Fibroblast of gingiva (primary cell): ENCODE measurements around the gene KRTAP10-5.
"Not testable (repeated sequence)": the region's sequence is repeated elsewhere in the genome, so short reads cannot be mapped to it uniquely, and the experiment has no call there.

Source experiments
- DNase-seq: peaks from one replicate; pipeline ENCODE4 v3.0.0-alpha.2; 2011; ENCODE audit warnings: low read depth

The KRTAP10-5 gene

DNA sequence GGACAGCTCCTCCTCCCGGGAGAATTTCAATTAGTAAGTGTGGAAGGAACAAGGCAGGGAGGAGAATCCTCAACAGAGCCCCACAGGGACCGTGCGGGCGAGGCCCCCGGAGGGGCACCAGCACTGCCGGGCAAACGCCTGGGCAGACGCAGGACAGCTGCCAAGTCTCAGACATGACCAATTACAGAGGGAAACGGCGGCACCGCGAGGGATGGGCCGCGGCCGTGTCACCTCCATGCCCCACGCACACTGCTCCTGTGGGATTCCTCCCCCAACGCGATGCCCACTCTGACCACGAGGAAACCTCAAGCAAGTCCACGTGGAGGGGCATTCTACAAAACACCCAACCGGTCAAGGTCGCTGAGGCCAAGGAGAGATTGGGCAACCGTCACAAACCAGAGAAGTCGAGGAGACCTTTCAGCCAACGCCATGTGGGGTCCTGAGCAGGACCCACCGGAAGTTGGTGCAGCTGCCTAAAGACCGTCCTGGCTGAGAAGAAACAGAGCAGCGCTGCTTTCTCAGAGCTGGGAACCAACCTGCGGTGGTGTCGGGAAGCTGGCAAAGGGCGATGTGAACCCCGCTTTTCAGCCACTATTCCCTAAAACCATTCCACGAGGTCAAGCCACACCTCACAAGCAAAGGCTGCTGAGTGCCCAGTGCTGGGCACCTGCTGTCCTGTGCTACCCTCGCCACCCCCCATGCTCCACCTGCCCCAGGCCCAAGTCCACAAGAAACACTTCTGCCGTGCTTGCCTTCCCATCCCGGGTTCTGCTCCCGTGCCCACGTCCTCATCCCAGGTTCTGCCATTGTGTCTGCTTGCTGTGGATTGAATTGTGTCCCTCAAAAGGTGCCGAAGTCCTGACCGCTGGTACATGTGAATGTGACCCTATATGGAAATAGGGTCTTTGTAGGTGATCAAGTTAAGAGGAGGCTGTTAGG, 8.3 kb downstream of the KRTAP10-5 start:
- no peak for DNase-seq

DNA sequence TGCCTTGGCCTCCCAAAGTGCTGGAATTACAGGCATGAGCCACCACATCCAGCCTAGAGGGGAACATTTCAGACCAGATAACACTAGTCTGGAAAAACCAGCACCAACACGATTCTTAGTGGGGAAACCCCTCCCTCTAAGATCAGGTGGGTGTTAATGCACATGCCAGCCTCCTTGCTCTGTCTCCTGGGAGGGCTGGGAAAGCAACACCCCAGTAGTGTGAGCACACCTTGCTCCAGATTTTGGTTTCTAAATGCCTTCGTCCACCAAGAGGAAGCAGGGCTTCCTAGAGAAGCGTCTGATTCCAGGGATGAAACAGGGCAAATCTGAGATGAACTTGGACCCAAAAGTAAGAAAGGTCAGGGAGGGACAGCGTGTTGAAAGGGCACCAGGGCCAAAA, 9.1 kb downstream of the KRTAP10-5 start:
- no peak for DNase-seq

DNA sequence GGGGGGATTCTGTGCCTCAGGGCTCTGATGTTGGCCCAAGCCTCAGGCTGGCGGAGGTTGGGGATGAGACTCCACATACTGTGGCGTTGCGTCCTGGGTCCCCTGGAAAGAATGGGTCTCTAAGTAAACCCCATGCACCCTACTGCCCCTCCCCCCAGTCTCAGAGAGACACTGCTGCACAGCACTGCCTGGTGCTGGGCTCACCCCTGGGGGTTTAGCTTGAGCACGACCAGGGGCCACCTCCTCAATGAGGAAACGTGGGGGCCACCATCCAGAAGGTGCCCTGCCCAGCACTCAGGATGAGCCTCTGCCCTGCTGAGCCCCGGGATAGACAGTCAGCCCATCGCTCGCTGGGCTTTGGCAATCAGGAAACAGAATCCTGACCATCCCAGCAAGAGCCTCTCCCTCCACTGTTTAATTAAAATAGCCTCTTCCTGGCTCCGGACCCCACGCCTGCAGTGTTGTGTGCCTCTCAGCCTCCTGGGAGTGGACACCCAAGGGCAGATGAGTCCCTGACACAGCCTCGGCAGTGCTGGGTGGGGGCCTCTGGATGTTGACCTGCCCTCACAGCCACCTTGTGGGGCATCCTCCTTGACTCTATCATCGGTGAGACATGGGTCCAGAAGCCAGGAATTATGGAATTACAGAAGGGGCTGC, 10.4 kb downstream of the KRTAP10-5 start:
- no peak for DNase-seq

DNA sequence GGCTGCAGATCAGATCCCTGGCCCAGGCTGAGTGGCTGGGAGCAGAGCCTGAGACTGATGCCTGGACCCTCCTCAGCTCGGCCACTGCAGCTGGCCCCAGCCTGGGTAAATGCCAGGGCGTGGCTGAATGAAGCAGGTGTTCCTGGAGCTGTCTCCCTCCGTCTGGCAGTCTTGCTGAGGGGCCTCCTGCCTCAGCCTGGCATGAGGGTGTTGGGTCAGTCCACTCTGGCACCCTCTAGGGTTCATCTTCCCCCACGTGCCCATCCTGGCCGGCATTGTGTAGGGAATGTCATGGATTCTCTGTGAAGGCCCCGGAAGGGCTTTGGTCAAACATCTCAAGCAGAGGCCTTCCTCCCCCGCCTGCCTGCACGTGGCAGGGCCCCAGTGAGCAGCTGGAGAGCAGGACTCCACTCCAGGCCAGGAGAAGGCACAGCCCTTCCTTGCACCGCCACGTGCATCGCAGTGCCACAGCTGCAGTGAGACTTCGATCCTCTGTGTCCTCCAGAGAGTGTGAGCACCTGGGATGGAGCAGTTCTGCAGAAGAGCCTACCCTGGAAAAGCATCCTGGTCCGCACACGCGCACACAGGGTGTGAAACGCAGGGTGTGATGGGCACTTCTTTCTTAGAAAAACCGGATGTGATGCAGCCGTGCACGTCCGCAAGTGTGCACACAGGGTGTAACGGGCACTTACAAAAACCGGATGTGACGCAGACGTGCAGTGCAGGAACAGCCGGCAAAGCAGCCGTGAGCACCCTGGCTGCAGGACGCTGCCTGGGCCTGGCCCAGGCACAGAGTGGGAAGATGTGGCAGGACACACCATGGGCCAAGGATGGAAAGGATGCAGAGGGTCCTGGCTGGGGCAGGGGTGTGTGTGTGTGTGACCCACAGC, 11.5 kb downstream of the KRTAP10-5 start:
- no peak for DNase-seq

DNA sequence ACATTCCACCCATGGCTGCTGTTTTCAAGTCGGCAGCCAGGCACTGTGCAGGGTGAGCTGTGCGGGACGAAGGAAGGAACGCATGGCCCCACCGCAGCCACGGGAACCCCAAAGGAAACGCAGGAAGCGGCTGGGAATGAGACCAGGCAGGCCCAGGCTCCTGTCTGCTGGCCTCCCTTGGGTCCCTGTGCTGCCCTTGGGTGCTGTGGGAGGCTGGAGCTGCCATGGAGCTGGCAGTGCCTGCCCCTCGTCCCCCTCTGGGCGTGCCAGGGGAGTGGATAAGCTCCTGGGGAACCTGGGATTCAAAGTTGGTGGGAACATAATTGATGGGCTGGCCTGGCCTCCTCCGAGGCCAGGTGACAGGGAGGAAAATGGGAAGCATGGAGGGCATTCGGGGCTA, 12.1 kb downstream of the KRTAP10-5 start:
- no peak for DNase-seq

DNA sequence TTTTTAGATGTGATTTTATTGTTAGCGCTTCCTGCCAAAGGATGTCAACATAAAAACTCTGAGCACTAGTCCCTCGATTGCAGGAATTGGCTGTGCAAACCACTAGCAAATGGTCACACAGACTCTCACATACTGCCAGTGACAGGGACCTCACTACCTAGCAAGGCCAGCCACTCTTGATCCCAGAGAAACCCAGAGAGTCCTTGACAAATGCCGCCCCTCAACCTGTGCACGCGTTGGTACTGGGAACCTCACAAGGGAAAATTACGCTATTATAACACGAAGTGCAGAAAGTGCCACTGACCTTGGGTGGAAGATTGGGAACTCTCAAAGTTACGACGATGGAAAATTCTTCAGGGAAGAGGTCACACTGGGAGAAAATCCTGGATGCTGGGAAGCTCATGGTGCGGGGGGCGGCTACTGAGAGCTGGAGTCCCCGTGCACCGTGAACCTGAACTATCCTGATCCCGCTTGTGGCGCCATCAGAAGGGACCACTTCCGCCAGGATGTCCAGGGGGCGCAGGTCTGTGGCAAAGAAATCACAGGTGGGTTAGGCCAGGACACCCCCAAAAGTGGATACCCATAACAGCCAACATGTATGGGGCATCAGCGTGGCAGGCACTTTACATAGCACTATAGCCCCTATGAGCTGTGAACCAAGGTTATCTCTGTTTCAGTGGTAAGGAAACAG, 12.8 kb downstream of the KRTAP10-5 start:
- no peak for DNase-seq

DNA sequence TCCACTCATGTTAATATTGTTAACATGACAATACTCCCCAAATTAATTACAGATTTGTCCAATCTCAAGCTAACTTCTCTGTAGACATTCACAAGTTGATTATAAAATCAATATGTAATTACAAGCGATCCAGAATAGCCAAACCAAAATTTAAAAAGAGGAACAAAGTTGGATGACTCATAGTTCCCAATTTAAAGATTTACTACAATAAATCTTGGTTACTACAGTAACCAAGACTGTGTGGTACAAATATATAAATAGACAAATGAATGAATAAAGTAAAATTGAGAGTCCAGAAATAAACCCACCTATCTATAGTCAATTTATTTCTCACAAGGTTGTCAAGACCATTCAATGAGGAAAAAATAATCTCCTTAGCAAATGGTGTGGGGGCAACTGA, 14.0 kb downstream of the KRTAP10-5 start:
- no peak for DNase-seq

DNA sequence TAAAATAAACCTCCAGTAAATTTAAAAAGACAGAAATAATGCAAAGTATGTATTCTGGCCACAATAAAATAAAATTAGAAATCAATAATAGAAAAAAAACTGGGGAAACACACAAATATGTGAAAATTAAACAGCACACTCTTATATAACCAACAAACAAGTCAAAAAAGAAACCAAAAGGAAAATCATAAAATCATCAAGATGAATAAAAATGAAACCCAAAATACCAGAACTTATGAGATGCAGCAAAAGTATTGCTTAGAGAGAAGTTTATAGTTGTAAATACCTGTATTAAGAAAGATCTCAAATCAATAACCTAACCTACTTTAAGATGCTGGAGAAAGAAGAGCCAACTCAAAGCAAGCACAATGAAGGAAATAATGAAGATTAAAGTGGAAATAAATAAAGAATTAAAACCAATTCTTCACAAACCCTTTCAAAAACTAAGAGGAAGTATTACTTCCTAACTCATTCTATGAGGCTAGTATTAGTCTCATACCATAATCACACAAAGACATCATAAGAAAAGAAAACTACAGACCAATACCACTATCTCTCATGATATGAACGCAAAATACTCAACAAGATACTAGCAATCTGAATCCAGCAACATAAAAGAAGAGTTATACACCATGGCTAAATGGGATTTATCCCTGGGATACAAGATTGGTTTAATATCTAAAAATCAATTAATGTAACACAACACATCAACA, 15.4 kb downstream of the KRTAP10-5 start:
- no peak for DNase-seq

DNA sequence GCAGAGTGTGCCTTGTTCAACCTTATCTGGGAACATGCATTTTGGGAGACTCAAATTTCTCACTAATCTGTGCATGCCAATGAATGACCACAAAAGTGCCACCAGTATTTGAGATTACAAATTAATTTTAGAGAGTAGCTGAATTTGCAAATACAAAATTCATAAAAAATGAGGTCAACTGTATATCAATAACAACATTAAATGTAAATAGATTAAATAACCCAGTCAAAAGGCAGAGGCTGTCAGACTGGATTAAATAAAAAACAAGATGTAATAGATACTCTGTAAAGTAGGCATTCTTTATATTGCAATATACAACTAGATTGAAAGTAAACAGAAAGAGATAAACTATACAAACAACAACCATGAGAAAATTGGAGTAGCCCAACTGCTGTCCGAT, 16.3 kb downstream of the KRTAP10-5 start:
- no peak for DNase-seq

DNA sequence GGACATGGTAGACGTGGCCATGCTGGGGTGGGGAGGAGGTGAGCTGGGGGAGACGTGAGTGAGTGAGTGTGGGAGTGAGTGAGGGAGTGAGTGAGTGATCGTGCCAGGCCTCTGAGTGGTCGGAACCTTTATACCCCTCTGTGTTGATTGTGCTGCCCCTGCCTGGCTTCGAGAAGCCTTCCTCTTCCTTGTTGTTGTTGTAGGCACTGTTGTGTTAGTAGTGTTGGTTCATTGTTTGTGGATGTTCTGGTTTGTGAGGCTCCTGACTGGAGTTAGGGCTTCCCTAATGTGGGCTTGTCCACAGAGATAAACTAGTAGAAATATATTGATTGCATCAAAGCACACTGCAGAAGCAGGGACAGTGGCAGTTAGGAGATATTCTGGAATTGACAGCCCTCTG, 21.7 kb downstream of the KRTAP10-5 start, which contains the start of gene KRTAP10-3:
TSS of gene KRTAP10-3 (minus strand) at position 101 of the 400 bp plus-strand sequence. CDS start at position 21, 80 bp downstream.
- DNase-seq: no peak

DNA sequence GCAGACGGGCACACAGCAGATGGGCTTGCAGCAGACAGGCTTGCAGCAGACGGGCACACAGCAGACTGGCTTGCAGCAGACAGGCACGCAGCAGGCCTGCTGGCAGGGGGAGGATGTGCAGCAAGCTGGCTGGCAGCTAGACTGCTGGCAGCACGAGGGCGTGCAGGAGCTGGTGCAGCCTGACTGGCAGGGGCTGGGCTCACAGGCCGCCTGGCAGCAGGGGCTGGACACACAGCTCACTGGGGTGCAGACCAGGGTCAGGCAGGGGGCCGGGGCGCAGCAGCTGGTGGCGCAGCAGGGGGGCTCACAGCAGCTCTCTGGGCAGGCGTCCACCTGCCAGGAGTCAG, 22.1 kb downstream of the KRTAP10-5 start:
- DNase-seq: not testable (repeated sequence)

DNA sequence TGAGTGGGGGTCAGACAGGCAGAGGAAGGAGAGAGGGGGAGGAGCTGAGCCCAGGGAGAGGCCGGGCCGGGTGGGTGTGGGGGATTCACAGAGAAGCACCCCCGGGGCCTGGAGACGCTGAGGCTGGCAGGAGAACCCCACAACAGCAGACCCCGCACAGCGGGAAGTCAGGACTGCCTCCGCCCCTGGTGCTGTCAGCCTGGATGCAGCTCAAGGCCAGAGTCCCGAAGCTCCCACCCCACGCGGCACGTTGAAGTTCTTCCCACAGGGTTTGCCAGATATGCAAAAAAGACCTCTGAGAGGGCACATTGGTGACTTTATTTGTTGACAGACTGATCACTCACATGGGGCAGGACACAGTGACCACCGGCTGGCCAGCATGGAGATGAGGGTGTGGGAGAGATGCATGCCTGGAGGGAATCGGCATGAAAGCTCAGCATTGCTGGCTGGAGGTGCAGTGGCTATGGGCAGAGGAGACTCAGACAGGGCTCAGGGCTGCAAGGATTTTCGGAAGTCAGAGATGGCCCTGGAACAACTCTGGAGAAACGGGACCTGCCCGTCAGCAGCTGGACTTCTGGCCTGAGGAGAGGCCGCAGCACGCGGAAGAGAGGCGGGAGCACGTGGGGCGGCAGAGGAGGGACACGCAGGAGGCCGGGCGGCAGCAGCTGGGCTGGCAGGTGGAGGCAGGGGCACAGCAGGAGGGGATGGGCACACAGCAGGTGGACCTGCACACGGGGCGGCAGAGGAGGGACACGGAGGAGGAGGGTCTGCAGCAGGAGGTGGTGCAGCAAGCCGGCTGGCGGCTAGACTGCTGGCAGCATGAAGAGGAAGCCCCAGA, 22.7 kb downstream of the KRTAP10-5 start:
- DNase-seq: no peak

DNA sequence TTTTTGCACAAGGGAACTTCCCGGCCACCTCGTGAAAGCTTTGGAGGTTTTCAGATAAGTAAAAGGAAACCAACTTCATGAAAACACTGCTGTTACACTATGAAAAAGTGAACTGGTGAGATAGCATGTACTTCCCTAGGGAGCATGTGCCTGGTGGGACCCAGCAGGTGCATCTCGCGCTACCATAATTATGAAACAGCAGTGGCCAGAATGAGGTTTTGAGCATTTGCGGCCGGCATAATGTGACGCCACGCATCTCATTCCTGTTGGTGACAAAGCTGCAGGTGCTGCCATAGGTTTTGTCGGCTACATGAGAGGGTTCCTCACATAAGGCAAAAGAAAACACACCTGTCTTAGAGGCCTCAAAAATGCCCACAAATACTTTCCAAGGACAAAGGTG, 23.5 kb downstream of the KRTAP10-5 start:
- no peak for DNase-seq

DNA sequence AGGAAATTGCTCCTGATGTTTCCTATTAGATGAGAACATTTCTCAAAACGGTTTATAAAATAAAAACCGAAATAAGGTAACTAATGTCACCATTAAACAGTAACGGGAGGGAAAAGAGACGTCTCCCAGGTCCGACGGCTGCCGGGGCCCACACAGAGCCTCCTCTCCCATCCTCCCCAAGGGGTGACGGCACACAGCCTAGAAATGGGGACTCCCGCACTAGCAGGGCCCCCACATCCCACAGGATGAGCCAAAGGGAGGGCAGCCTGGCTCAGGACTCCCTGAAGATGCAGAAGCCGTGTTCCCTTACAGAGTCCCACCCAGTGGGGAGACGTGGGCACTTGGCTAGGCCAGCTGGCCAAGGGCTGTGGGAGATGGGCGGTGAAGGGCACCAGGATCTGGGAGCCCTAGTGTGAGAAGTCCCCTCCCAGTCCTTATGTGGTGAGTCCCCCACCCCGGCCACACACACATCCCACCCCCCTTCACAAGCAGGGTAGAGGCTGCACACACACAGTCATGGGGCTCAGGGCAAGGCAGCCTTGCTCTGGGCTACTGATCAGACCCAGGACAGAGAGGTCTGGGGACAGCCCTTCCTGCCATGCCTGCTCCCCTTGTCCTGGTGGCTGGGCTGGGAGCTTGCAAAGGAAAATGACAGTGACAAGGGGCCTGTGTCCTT, 25.1 kb downstream of the KRTAP10-5 start:
- DNase-seq: no peak

DNA sequence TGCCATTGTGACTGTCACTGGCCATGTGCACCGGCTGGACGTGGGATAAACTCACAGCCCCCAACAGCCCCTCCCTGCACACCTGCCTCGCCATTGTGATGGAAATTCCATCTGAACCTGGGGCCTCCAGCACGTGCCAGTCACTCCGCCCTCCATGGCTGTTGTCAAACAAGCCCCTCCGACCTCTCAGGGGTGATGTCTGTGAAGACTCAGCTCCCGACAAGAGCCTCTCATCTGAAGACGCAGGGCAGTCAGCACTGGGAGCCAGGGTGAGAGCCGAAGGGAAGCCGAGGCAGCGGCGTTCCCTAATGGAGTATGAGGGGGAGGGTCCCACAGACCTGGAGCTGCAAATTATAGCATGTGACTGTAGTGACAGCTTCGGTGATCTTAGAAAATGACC, 27.7 kb downstream of the KRTAP10-5 start:
- no peak for DNase-seq

DNA sequence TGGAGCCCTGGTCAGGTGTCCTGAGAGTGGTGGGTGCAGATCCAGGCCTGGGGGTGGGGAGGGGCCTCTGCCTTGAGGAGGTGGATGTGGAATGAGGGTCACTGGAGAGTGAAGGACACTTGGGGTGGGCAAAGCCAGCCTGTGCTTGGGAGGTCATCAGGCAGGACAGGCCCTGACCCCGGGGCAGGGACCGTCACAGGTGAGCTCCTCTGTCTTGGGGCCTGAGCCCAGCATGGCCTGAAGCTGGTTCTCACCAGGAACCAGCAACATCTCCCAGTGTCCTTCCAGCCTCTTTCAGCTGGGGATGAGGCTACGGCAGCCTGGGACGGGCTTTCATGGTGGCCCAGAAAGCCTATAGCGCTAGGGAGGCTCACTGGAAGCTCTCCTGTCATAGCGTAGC, 28.3 kb downstream of the KRTAP10-5 start:
- no peak for DNase-seq

DNA sequence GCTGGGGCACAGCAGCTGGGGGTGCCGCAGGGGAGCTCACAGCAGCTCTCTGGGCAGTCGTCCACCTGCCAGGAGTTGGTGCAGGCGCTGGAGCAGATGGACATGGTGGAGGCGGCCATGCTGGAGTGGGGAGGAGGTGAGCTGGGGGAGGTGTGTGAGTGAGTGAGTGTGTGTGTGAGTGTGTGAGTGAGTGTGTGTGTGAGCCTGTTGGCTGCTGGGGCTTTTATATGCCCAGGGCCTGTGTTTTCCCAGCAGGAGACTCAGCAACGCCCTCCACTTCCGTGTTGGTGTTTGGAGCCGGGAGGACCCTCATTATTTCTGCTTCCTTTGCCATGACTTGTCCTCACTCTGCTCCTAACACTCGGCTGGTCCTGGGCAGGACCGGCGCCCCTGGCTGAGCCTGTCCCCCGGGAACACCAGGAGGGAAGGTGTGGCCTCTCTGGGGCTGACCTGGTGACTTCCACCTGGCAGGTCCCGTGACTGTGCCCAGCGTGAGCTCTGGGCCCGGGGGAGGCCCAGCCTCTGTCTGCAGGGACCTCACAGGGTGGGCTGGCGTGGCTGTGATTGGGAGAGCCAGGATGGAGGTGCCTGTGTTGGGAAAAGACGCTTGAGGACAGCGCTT, 29.0 kb downstream of the KRTAP10-5 start, which contains the start of gene KRTAP10-2:
TSS of gene KRTAP10-2 (minus strand) at position 166 of the 622 bp plus-strand sequence. CDS start at position 119, 47 bp downstream.
- DNase-seq: no peak

DNA sequence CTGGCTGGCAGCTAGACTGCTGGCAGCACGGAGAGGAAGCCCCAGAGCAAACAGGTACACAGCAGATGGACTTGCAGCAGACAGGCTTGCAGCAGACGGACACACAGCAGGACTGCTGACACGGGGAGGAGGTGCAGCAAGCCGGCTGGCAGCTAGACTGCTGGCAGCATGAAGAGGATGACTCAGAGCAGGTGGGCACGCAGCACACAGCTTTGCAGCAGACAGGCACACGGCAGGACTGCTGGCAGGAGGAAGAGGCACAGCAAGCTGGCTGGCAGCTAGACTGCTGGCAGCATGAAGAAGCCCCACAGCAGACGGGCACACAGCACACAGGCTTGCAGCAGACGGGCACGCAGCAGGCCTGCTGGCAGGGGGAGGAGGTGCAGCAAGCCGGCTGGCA, 29.6 kb downstream of the KRTAP10-5 start:
- DNase-seq: no peak

DNA sequence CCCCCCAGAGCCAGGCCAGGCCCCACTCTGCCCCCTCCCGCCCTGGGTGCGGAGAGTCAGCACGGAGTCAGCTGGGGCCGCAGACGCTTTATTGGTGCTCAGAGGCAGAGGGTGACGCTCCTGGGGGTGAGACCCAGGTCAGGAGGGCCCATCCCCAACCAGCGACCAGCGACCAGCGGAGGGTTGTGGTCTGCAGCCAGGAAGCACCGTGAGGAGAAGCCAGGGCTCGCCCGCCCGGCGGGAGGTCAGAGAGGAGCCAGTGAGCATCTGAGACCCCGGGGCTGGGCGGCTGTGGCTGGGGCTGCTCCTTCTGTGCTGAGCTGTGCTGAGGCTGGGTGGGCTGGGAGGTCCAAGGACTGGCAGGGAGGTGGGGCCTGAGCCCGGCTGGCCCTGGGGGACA, 30.1 kb downstream of the KRTAP10-5 start:
- not testable (repeated sequence) for DNase-seq
